Type B pancreatic cell (in vitro differentiated cells): ENCODE measurements around the gene RUNX2. TPM values are rescaled to one million over a fixed set of nuclear protein-coding genes. Genes with fewer than 3 reads are reported as not detected.

Experiments used
- DNase-seq: peaks from one replicate; pipeline ENCODE4 v3.0.0; 2021; ENCODE audit warnings: mixed read lengths; ENCODE audit not compliant: unreplicated experiment; ENCODE audit errors: extremely low spot score
- H3K27ac Mint-ChIP-seq: 2 replicates; pipeline ENCODE4 v1.8.0; 2021; ENCODE audit warnings: mild to moderate bottlenecking, mixed read lengths
- H3K27me3 Mint-ChIP-seq: 2 replicates; pipeline ENCODE4 v1.8.0; 2021; ENCODE audit warnings: mixed read lengths
- H3K36me3 Mint-ChIP-seq: 2 replicates; pipeline ENCODE4 v1.8.0; 2021; ENCODE audit warnings: mixed read lengths
- H3K4me1 Mint-ChIP-seq: one replicate; pipeline ENCODE4 v1.8.0; 2021; ENCODE audit warnings: mixed read lengths; ENCODE audit not compliant: unreplicated experiment
- H3K4me3 Mint-ChIP-seq: 2 replicates; pipeline ENCODE4 v1.8.0; 2021; ENCODE audit warnings: mild to moderate bottlenecking, mixed read lengths
- H3K9me3 Mint-ChIP-seq: 2 replicates; pipeline ENCODE4 v1.8.0; 2021; ENCODE audit warnings: mixed read lengths
- CTCF ChIP-seq: fragments of 200-600 bp; sonication (generic); conservative IDR thresholded peaks from 2 replicates; pipeline ENCODE4 v1.5.0; 2021; ENCODE audit warnings: antibody characterized with exemption, mild to moderate bottlenecking
- total RNA-seq: library from RNA; stranded (reverse); gene quantifications from 2 replicates; pipeline ENCODE4 v1.2.1, GENCODE V29; 2021; ENCODE audit warnings: low replicate concordance

The RUNX2 gene
- total RNA-seq, 1 donor from 2014 or later = 6.0 TPM

- Mint-ChIP-seq H3K9me3 (peaks cover 4% of the 10 kb centered on the region), H3K27ac (no peak overlapping the region), H3K4me1 (peaks cover 36% of the 10 kb centered on the region), H3K27me3 (no peaks in the 10 kb centered on the region), H3K4me3 (no peak overlapping the region), H3K36me3 (peaks cover 6% of the 10 kb centered on the region)
- DNase-seq = no peak
- TF ChIP-seq CTCF = no peak
These were observed 146.2 kb downstream of the RUNX2 start for GRCh38 chr6:45474376-45474775.

GRCh38 chr6:45476341-45476740, 148.2 kb downstream of the RUNX2 start:
- Mint-ChIP-seq H3K27ac (no peak overlapping the region), H3K27me3 (no peaks in the 10 kb centered on the region), H3K4me1 (peaks cover 40% of the 10 kb centered on the region), H3K36me3 (peaks cover 6% of the 10 kb centered on the region), H3K4me3 (no peak overlapping the region), H3K9me3 (no peaks in the 10 kb centered on the region)
- DNase-seq = no peak
- no peak for TF ChIP-seq CTCF

- Mint-ChIP-seq H3K4me3 (no peak overlapping the region), H3K4me1 (peaks cover 41% of the 10 kb centered on the region), H3K36me3 (peaks cover 2% of the 10 kb centered on the region), H3K27me3 (no peaks in the 10 kb centered on the region), H3K9me3 (no peaks in the 10 kb centered on the region), H3K27ac (no peak overlapping the region)
- no peak for TF ChIP-seq CTCF
- no peak for DNase-seq
These were observed 149.1 kb downstream of the RUNX2 start for GRCh38 chr6:45477278-45477677.

- DNase-seq = no peak
- no peak overlapping the region for H3K4me3 Mint-ChIP-seq
- H3K4me1 Mint-ChIP-seq = peaks cover 39% of the 10 kb centered on the region
- no peak for TF ChIP-seq CTCF
- no peaks in the 10 kb centered on the region for H3K36me3 Mint-ChIP-seq
- H3K27me3 Mint-ChIP-seq = no peaks in the 10 kb centered on the region
- no peaks in the 10 kb centered on the region for H3K9me3 Mint-ChIP-seq
- H3K27ac Mint-ChIP-seq = no peak overlapping the region
These were observed 149.7 kb downstream of the RUNX2 start for GRCh38 chr6:45477790-45478189.

- Mint-ChIP-seq H3K27me3 (no peaks in the 10 kb centered on the region), H3K4me3 (no peak overlapping the region), H3K27ac (no peak overlapping the region), H3K9me3 (no peaks in the 10 kb centered on the region), H3K4me1 (peaks cover 40% of the 10 kb centered on the region), H3K36me3 (no peaks in the 10 kb centered on the region)
- no peak for DNase-seq
- TF ChIP-seq CTCF = no peak
These were observed 150.1 kb downstream of the RUNX2 start for GRCh38 chr6:45478240-45478639.
